COLO829 (cell line): ENCODE data around the gene LRRC75B.

Experiments
- DNase-seq: peaks from one replicate; pipeline ENCODE4 v3.0.0; 2012; ENCODE audit warnings: low spot score

LRRC75B gene

DNA sequence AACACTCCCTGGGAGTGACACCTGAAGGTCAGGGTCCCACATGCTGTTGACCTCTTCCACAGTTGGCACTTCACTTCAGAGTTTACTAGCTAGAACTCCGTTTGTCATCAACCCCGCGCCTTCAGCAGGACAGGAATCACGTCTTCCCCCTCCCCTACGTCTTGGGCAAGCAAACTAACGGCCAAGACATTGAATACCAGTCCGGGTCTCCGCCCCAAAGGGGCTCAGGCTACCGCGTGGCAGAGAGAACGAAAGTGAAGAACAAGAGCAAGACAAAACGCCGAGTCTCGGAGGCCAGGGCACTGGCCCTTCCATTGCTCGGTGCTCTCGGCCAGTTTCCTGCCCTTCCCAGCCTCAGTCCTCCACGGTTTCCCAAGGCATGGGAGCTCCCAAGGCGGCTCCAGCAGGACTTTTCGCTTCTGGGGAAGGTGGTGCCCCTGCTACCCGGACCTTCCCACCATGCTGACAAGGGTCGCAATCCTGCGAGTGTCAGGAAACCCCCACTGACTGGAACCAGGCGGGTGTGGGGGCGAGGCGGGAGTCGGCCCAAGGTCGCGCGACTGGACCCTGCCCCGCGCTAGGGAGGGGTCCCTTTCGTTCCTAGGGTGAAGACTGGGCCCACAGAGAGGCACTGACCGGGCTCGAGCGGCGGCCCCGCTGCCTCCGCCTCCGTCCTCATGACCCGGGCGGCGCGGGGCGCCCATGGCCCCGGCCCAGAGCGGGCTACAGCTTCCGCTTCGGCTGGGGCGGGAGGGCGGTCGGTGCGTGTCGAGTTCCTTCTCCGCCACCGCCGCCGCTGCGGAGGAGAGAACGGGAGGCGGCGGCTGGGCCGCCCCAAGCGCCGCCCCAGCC lies 38.3 kb downstream of the LRRC75B start, which contains the start of gene GUCD1:
Gene GUCD1 (minus strand): TSS at position 826 of the 852 bp plus-strand sequence. CDS start 147 bp downstream, at position 679.
- no peak for DNase-seq

- DNase-seq: no peak
Observed at GRCh38 chr22:24553597-24554312, 39.1 kb downstream of the LRRC75B start.

DNA sequence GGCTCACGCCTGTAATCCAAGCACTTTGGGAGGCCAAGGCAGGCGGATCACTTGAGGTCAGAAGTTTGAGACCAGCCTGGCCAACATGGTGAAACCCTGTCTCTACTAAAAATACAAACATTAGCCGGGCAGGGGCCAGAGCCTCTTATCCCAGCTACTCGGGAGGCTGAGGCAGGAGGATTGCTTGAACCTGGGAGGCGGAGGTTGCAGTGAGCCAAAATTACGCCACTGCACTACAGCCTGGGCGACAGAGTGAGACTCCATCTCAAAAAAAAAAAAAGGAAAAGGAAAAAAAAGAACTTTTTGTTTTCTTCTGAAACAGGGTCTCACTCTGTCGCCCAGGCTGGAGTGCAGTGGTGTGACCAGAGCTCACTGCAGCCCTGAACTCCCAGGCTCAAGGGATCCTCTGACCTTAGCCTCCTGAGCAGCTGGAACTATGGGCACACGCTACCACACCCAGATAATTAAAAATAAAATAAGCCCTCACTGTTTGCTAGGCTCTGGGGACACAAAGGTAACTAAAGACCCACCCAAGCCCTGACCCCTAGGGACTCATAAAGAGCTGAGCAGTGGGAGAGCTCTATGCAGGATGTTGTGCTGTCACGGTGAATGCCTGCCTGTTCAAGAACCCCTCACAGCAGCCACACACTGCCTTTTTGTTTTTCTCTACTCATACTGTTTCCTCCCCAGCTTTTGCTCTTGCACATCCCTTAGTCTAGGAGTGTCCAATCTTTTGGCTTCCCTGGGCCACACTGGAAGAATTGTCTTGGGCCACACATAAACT lies 40.2 kb downstream of the LRRC75B start:
- DNase-seq: peak; percentile 95

GRCh38 chr22:24550902-24551435 lies 41.9 kb downstream of the LRRC75B start:
- DNase-seq: no peak

DNA sequence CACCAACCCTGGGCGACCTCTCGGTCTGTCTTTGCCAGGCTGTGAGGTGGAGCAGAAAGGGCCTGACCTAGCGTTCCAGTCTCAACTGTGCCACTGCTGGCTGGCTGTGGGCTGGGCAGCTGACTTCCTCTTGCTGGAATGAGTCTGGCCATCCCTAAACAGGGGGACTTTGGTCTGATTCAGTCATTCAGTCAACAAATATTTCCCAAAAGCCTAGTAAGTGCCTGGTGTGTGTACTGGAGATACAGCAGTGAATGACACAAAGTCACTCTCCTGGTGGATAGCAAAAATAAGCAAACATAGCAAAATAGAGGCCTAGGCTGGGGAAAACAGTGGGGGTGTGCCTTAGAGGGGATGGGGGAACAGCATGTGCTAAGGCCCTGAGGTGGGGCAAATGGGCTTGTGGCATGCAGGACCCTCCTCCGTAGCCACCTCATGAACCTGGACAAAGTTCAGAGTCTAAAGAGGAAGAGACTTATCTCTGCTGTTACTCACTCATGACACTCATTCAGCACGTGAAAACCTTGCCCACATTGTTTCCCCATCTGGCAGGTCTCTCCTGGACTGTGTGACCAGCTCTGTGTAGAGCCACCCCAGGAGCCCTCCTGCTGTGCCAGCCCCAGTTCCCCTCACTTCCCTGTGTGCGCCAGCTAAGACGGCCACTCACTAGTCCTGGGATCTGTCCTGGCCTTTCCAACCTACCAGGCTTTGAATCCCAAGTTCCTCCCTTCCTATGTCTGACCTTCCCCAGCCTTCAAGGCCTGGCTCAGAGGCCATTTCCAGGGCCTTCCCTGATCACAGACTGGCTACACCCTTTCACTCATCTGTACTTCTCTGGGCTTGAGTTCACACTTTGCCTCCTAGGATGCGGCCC lies 42.6 kb downstream of the LRRC75B start:
- DNase-seq: no peak

DNA sequence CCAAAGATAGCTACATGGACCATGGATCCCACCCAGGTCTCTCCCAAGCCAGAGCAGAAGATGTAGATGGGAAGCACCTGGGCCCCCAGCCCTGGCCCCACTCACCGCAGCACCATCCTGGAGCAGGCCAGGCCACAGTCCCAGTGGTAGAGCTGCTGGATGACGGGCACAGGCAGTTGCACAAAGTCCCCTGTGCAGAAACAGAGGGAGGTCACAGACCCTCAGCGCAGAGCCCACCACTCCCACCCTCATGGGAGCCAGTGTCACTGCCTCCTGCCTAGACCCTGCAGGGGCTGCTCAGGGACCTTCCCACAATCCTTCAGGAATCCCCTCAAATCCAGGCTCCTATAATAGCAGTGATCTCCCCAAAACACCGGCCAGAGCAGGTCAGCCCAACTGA lies 44.1 kb downstream of the LRRC75B start:
- DNase-seq: no peak

DNA sequence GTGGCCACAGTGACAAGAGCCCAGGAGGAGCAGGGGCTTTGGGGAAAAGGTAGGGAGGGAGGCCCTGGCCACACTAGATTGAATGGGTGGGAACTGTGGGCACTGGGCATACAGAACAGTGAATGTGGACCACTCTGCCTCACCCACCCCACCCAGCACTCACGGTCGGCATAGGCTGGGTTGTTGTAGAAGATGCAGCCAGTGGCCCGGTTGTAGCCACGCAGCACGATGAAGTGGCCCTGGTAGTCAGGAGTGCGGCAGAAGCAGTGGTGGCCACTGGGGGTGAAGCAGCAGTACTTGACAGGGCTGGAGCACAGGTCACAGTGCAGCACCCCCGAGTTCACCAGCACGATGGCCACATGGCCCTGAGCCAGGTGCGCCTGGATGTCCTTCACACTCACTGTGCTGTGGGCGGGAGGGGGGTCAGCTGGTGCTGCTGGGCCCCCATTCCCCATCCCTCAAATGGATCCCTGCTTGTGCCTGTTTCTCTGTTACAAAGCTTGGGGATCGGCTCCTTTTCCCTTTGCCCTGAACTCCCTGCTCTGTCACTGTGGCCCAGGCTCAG lies 49.1 kb downstream of the LRRC75B start:
- DNase-seq: no peak

DNA sequence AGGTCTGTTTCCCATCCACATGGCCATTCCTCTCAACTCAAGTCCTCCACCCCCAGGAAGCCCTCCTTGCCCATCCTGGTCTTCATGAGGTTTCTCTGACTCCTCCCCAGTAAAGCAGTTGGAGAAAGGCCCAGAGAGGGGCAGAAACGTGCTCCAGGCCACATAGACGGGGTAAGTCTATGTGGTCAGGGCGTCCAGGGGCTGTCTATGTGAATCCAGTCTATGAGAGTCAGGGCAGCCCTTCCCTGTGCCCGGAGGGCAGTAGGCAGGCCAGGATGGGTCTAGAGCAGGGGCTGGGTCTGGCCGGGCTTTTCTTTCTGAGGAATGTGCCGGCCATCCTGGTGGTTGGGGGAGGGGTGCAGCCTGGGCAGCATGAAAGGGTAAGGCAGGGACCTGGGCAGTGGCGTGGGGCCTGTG lies 49.7 kb downstream of the LRRC75B start:
- no peak for DNase-seq

DNA sequence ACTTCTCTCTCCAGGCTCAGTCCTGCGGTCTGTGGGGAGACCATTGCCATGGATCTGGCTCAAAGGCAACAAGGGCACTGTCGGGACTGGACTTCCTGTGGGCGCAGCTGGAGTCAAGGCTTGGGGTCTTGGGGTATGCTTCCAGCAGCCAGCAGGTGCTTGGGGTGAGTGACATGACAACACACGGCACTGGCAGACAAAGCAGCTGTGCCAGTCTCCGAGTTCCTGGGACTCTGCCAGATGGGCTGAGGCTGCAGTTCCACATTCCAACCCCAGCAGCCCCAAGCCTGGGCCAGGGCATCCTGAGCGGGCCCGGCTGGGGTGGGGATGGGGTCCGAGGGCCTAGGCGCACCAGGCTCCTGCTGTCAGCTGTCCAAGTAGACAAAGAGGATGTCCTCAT lies 50.2 kb downstream of the LRRC75B start:
- DNase-seq: no peak

DNA sequence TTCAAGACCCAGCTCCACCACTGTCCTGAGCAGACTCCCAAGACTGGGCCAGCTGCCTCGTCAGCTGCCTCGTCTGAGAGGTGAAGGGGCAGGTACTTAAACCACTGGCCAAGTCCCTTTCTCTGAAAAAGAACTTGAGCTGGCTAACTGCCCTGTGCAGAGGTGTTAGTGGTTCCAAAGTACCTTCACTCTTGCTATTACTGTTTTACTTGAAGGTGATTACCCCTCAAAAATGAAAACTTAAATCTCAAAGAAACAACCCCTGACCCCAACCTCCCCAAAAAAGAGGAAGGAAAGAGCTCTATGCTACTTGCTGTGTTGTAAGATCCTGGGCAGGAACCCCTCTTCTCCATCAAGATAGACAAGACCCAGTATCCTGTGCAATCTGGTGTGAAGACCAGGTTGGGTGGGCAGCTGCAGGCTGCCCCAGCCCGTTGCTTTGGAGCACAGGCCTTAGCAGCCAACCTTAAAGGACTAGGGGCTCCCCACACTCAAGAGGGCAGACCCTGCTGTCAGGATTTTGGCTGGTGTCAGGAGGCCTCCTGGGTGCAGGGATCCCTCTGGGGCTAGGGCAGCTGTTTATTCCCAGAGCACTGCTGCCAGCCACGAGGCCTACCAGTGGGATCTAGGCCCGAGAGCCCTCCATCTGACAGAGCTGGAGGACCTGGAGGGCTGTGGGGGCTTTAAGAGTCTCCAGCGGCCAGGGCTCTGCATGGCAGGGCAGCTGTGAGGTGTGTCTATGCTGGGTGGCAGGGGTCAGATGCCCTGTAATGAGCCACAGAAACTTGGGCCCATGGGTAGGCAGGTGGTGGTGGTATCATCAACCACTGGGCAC lies 51.0 kb downstream of the LRRC75B start:
- no peak for DNase-seq

GRCh38 chr22:24540470-24540869 lies 52.4 kb downstream of the LRRC75B start:
- no peak for DNase-seq

GRCh38 chr22:24536089-24536488 lies 56.8 kb downstream of the LRRC75B start:
- DNase-seq: no peak
